IMR-90 (cell line): ENCODE measurements around the gene STRN4. TPM values are rescaled to one million over a fixed set of nuclear protein-coding genes. Genes with fewer than 3 reads are reported as not detected.

Source experiments
- ATAC-seq: fragments of 200-7000 bp; cut with Tn5 transposase; 2 replicates; pipeline ENCODE4 v1.9.1; 2020; ENCODE audit warnings: low read depth, mild to moderate bottlenecking, moderate library complexity
- BruUV-seq: library from RNA; stranded (reverse); fragments of 400-500 nt; replicated peaks from 2 replicates; lab custom pipeline; 2021; lab: Mats Ljungman, UMichigan
- CTCF ChIA-PET: fragments of 300-600 bp; formaldehyde crosslinking; extraction: SDS; loops from one replicate; lab custom pipeline; 2021; ENCODE audit warnings: antibody characterized with exemption; lab: Yijun Ruan, JAX
- POLR2A ChIA-PET: fragments of 300-600 bp; sonication (Branson Sonifier 250); formaldehyde crosslinking; loops from one replicate; lab custom pipeline; 2022; ENCODE audit warnings: antibody characterized with exemption; ENCODE audit not compliant: unreplicated experiment; lab: Charles Lee
- DNase-seq: peaks from one replicate; pipeline ENCODE4 v3.0.0; 2013
- H2AFZ ChIP-seq: replicated peaks from 2 replicates; pipeline ENCODE3; 2013; ENCODE audit warnings: low read length, mild to moderate bottlenecking; ENCODE audit not compliant: poor library complexity
- H2AK5ac ChIP-seq: 2 replicates; pipeline ENCODE4 v1.6.1; 2013; ENCODE audit warnings: low read depth, low read length, inconsistent platforms
- H2AK9ac ChIP-seq: replicated peaks from 2 replicates; pipeline ENCODE3; 2013; ENCODE audit warnings: mild to moderate bottlenecking, low read depth, low read length, moderate library complexity; ENCODE audit not compliant: poor library complexity
- H2BK120ac ChIP-seq: 2 replicates; pipeline ENCODE4 v1.6.1; 2013; ENCODE audit warnings: low read depth, low read length, inconsistent platforms
- H2BK15ac ChIP-seq: 3 replicates; pipeline ENCODE4 v1.6.1; 2013; ENCODE audit warnings: low read depth, low read length, inconsistent platforms
- H2BK20ac ChIP-seq: 2 replicates; pipeline ENCODE4 v1.6.1; 2013; ENCODE audit warnings: low read depth, mild to moderate bottlenecking, inconsistent platforms, low read length, moderate library complexity
- H2BK5ac ChIP-seq: 2 replicates; pipeline ENCODE4 v1.6.1; 2013; ENCODE audit warnings: mild to moderate bottlenecking, low read depth, low read length, inconsistent platforms; ENCODE audit not compliant: poor library complexity, severe bottlenecking
- H3K14ac ChIP-seq: replicated peaks from 2 replicates; pipeline ENCODE4 v1.6.1; 2013; ENCODE audit warnings: low read depth, low read length, inconsistent platforms
- H3K18ac ChIP-seq: 2 replicates; pipeline ENCODE4 v1.6.1; 2013; ENCODE audit warnings: low read depth, low read length, control low read depth
- H3K23ac ChIP-seq: 2 replicates; pipeline ENCODE4 v1.6.1; 2013; ENCODE audit warnings: low read depth, low read length, inconsistent platforms
- H3K27ac ChIP-seq: 2 replicates; pipeline ENCODE4 v1.5.1; 2013; ENCODE audit warnings: mild to moderate bottlenecking, control low read depth, low read length; ENCODE audit not compliant: insufficient read depth
- H3K27me3 ChIP-seq: 2 replicates; pipeline ENCODE4 v1.6.1; 2013; ENCODE audit warnings: low read length; ENCODE audit not compliant: control insufficient read depth, insufficient read depth
- H3K36me3 ChIP-seq: 2 replicates; pipeline ENCODE4 v1.6.1; 2013; ENCODE audit warnings: low read length, mixed read lengths; ENCODE audit not compliant: control insufficient read depth, insufficient read depth
- H3K4ac ChIP-seq: 2 replicates; pipeline ENCODE4 v1.6.1; 2013; ENCODE audit warnings: low read depth, low read length, inconsistent platforms
- H3K4me1 ChIP-seq: 2 replicates; pipeline ENCODE4 v1.6.1; 2013; ENCODE audit warnings: low read length, mixed read lengths; ENCODE audit not compliant: control insufficient read depth, insufficient read depth
- H3K4me2 ChIP-seq: 2 replicates; pipeline ENCODE4 v1.6.1; 2013; ENCODE audit warnings: low read depth, mild to moderate bottlenecking, control low read depth, low read length, moderate library complexity
- H3K4me3 ChIP-seq: 2 replicates; pipeline ENCODE4 v1.5.1; 2013; ENCODE audit warnings: low read depth, mild to moderate bottlenecking, control low read depth, low read length, moderate library complexity; ENCODE audit not compliant: insufficient read depth
- H3K56ac ChIP-seq: 2 replicates; pipeline ENCODE4 v1.6.1; 2013; ENCODE audit warnings: low read length, inconsistent platforms; ENCODE audit not compliant: insufficient read depth; ENCODE audit errors: extremely low read depth
- H3K79me1 ChIP-seq, 2 experiments: 2 replicates each; pipeline ENCODE4 v1.6.1; 2013; ENCODE audit warnings: low read length in 2 of 2, inconsistent platforms in 1 of 2, low read depth in 1 of 2
- H3K9ac ChIP-seq: 2 replicates; pipeline ENCODE4 v1.6.1; 2013; ENCODE audit warnings: low read depth, low read length, control low read depth
- H3K9me1 ChIP-seq: 2 replicates; pipeline ENCODE4 v1.6.1; 2013; ENCODE audit warnings: low read length, inconsistent platforms; ENCODE audit not compliant: insufficient read depth
- H3K9me3 ChIP-seq: 2 replicates; pipeline ENCODE4 v1.6.1; 2013; ENCODE audit warnings: low read length; ENCODE audit not compliant: control insufficient read depth, insufficient read depth
- H4K20me1 ChIP-seq: 2 replicates; pipeline ENCODE4 v1.6.1; 2013; ENCODE audit warnings: low read length, inconsistent platforms; ENCODE audit not compliant: insufficient read depth
- H4K5ac ChIP-seq: 2 replicates; pipeline ENCODE4 v1.6.1; 2013; ENCODE audit warnings: mild to moderate bottlenecking, low read depth, low read length, control low read depth
- H4K8ac ChIP-seq, 2 experiments: 2 replicates each; pipeline ENCODE4 v1.6.1; 2013; ENCODE audit warnings: low read depth in 2 of 2, low read length in 2 of 2, control low read depth in 1 of 2, inconsistent platforms in 1 of 2
- H4K91ac ChIP-seq: 2 replicates; pipeline ENCODE4 v1.6.1; 2013; ENCODE audit warnings: low read depth, low read length, inconsistent platforms; ENCODE audit not compliant: insufficient read depth
- CTCF ChIP-seq: conservative IDR thresholded peaks from 2 replicates; pipeline ENCODE4 v1.5.1; 2012; ENCODE audit warnings: mild to moderate bottlenecking, low read depth, low read length, improper control_type of control experiment
- ELK1 ChIP-seq: fragments of 150-350 bp; IDR thresholded peaks from 2 replicates; pipeline ENCODE4 v1.6.1; 2016; ENCODE audit warnings: low read depth, mild to moderate bottlenecking, low read length, moderate library complexity, borderline replicate concordance
- MAFK ChIP-seq: IDR thresholded peaks from 2 replicates; pipeline ENCODE4 v1.6.1; 2012; ENCODE audit warnings: low read depth, low read length, improper control_type of control experiment
- MAZ ChIP-seq: IDR thresholded peaks from 2 replicates; pipeline ENCODE4 v1.6.1; 2012; ENCODE audit warnings: low read depth, mild to moderate bottlenecking, low read length, improper control_type of control experiment, moderate library complexity, borderline replicate concordance
- MXI1 ChIP-seq: IDR thresholded peaks from 2 replicates; pipeline ENCODE4 v1.6.1; 2012; ENCODE audit warnings: low read depth, mild to moderate bottlenecking, low read length, moderate library complexity, borderline replicate concordance
- POLR2A ChIP-seq: IDR thresholded peaks from 2 replicates; pipeline ENCODE4 v1.6.1; 2012; ENCODE audit warnings: mild to moderate bottlenecking, low read depth, low read length
- RCOR1 ChIP-seq: IDR thresholded peaks from 2 replicates; pipeline ENCODE4 v1.6.1; 2012; ENCODE audit warnings: mild to moderate bottlenecking, low read length, improper control_type of control experiment; ENCODE audit not compliant: insufficient replicate concordance
- WGBS, 2 experiments: methylation state at CpG; one replicate each; pipeline versions ENCODE4 v1.1.5 to v1.1.7; 2013; ENCODE audit warnings: missing lambda C conversion rate in 2 of 2; ENCODE audit not compliant: insufficient read length in 1 of 2; ENCODE audit errors: extremely low coverage in 2 of 2; 5-methylcytosine and 5-hydroxymethylcytosine counted together
- dilution Hi-C: fragments of 300-500 bp; cut with HindIII; formaldehyde crosslinking; loops from one replicate; pipeline ENCODE4 v1.14.3; 2018; ENCODE audit warnings: low sequenced_read_pairs; ENCODE audit not compliant: unreplicated experiment
- in situ Hi-C: fragments of 300-500 bp; cut with MboI; formaldehyde crosslinking; loops from 3 replicates; pipeline ENCODE4 v1.14.3; 2019; ENCODE audit warnings: low sequenced_read_pairs, inconsistent platforms, mixed read lengths
- intact Hi-C: fragments of 100-400 bp; cut with micrococcal nuclease; formaldehyde crosslinking; loops from 2 replicates; pipeline ENCODE4 v1.10.0; 2022
- polyA plus RNA-seq, 3 experiments: library from polyadenylated mRNA; depleted of rRNA; stranded (reverse); fragments of >200 nt; gene quantifications; 2 replicates each; pipeline ENCODE4 v1.2.3, GENCODE V29; 2012; ENCODE audit warnings: low replicate concordance in 1 of 3
- total RNA-seq: library from RNA; depleted of rRNA; stranded (reverse); fragments of >200 nt; gene quantifications from 2 replicates; pipeline ENCODE4 v1.2.3, GENCODE V29; 2012

STRN4 gene
- total and polyA plus RNA-seq, 2 of the 4 experiments (the other 2 are of a cell fraction): 36.7 to 112 TPM

GRCh38 chr19:46693760-46694159 lies 52.5 kb downstream of the STRN4 start:
- H3K27ac ChIP-seq: no peak overlapping the region
- no TSS peak for BruUV-seq
- H3K36me3 ChIP-seq: peaks cover 75% of the 10 kb centered on the region

More at GRCh38 chr19:46693760-46694159, 52.5 kb downstream of the STRN4 start:
- TF ChIP-seq RCOR1 (no peak), POLR2A (no peak), MXI1 (no peak), MAZ (no peak), ELK1 (no peak), MAFK (no peak), CTCF (no peak)
- intact Hi-C loops: no loop called here
- Histone ChIP-seq H2AK9ac (no peak overlapping the region), H3K27me3 (no peaks in the 10 kb centered on the region), H3K18ac (no peak overlapping the region), H3K14ac (no peak overlapping the region), H4K8ac (no peak overlapping the region), H3K79me1 (peaks cover 0 to 19% of the 10 kb centered on the region in 2 experiments; a peak in 3 of 4 replicates), H2BK120ac (no peak overlapping the region), H2BK15ac (no peak overlapping the region), H2BK20ac (no peak overlapping the region), H3K9me1 (0 out of 2 replicates have a peak, but pooled peaks cover 6% of the 10 kb centered on the region), H3K23ac (no peak overlapping the region), H4K91ac (no peak overlapping the region), H2AFZ (no peak overlapping the region), H2BK5ac (no peak overlapping the region), H3K4ac (no peak overlapping the region), H3K4me3 (no peak overlapping the region), H3K4me1 (no peaks in the 10 kb centered on the region), H3K56ac (no peak overlapping the region), H4K5ac (no peak overlapping the region), H3K4me2 (no peak overlapping the region), H2AK5ac (no peak overlapping the region), H3K9ac (no peak overlapping the region), H4K20me1 (peaks cover 19% of the 10 kb centered on the region; the same call in 1 of the 2 replicates), H3K9me3 (no peaks in the 10 kb centered on the region)
- ATAC-seq (no peak), DNase-seq (no peak)
- dilution Hi-C loops: no loop called here
- 94% methylated on average over 14 of the region's 22 CpGs; no CpG with 5 or more reads in 1 of the 2 experiments for WGBS, 2 experiments
- POLR2A ChIA-PET: no interaction called here
- in situ Hi-C loops: no loop called here
- CTCF ChIA-PET: no interaction called here
